Heart right ventricle (tissue), 16 donors: ENCODE data around the gene GRPEL2. TPM values are rescaled to one million over a fixed set of nuclear protein-coding genes. Genes with fewer than 3 reads are reported as not detected.

Experiments used
- ATAC-seq, 8 donors: fragments of 200-7000 bp; cut with Tn5 transposase; one replicate each; pipeline ENCODE4 v1.9.1; 2020; ENCODE audit warnings: mild to moderate bottlenecking in 8 of 8, moderate library complexity in 8 of 8, moderate number of reproducible peaks in 1 of 8
- DNase-seq, 2 donors: peaks; one replicate each; pipeline ENCODE4 v3.0.0-alpha.2; 2020
- H3K27ac ChIP-seq, 10 donors: fragments of 200-600 bp; sonication (generic) in 2 of 10; one replicate each; pipeline versions ENCODE4 v1.5.0 to v1.8.0; 2020 to 2022; ENCODE audit warnings: mild to moderate bottlenecking in 3 of 10
- H3K27me3 ChIP-seq, 7 donors: fragments of 200-600 bp; one replicate each; pipeline ENCODE4 v1.8.0; 2021 to 2022; ENCODE audit warnings: mild to moderate bottlenecking in 2 of 7
- H3K36me3 ChIP-seq, 9 donors: fragments of 200-600 bp; sonication (generic) in 1 of 9; one replicate each; pipeline versions ENCODE4 v1.5.0 to v1.8.0; 2020 to 2022; ENCODE audit warnings: mild to moderate bottlenecking in 2 of 9
- H3K4me1 ChIP-seq, 9 donors: fragments of 200-600 bp; sonication (generic) in 1 of 9; one replicate each; pipeline versions ENCODE4 v1.5.0 to v1.8.0; 2020 to 2022; ENCODE audit warnings: mild to moderate bottlenecking in 4 of 9
- H3K4me3 ChIP-seq, 10 donors: fragments of 200-600 bp; sonication (generic) in 2 of 10; one replicate each; pipeline versions ENCODE4 v1.5.0 to v1.8.0; 2020 to 2022; ENCODE audit warnings: mild to moderate bottlenecking in 7 of 10, moderate library complexity in 2 of 10
- H3K9me3 ChIP-seq, 11 donors: fragments of 200-600 bp in 10 of 11; sonication (generic) in 2 of 11; one replicate each; pipeline versions ENCODE4 v1.5.0 to v1.8.0; 2013 to 2022; ENCODE audit warnings: mild to moderate bottlenecking in 2 of 11, control low read depth in 1 of 11, moderate library complexity in 1 of 11
- WGBS, 2 donors: extraction: QIAGEN DNeasy Blood & Tissue Kit; methylation state at CpG; one replicate each; pipeline ENCODE4 v1.1.7; 2013; ENCODE audit warnings: inconsistent platforms in 1 of 2; 5-methylcytosine and 5-hydroxymethylcytosine counted together
- intact Hi-C, 10 donors: fragments of 100-400 bp; cut with DNase I; formaldehyde crosslinking; loops; one replicate each; pipeline versions ENCODE4 v1.11.1 to v1.14.2; 2022
- polyA plus RNA-seq, 2 donors: library from polyadenylated mRNA; stranded (reverse); fragments of 200-250 nt; gene quantifications; one replicate each; pipeline ENCODE4 v1.2.3, GENCODE V29; 2013
- total RNA-seq, 10 donors: library from RNA; stranded (reverse); fragmentation: NEBNext Ultra II Directional in 3 of 10; extraction: Animal tissue kit (Norgen Biotek cat#: 25700) in 3 of 10; gene quantifications; one replicate each; pipeline versions ENCODE4 v1.2.1 to v1.2.4, GENCODE V29; 2021 to 2023
- TF ChIP-seq, protein P1 (sequence below), 9 donors: fragments of 200-600 bp; sonication (generic) in 2 of 9; IDR thresholded peaks; one replicate each; pipeline versions ENCODE4 v1.5.0 to v1.8.0; 2021 to 2022; ENCODE audit warnings: antibody characterized with exemption in 9 of 9, mild to moderate bottlenecking in 5 of 9, moderate library complexity in 1 of 9
- donor health status: Arrhythmogenic right ventricular cardiomyopathy.
- donor health status: ischemic (EF 13 %, LVEDD 7.1; RV severe dilation, severe dysfunction).
- donor health status: healthy with polysubstance abuse.
- donor health status: DM: no; HTN: yes; CAD: no.
- donor health status: DM: no; HTN: no; CAD: no.
- donor health status: ischemic (EF 25% LVEDD 6.9; RV normal size, moderate dysfunction).
- donor health status: ischemic (EF 25% LVEDD 5.7; RV mildly dilated, moderate dysfunction).
- donor health status: healthy.
- donor health status: DM: yes; HTN: yes; CAD: no.
- donor health status: Ischemic cardiomyopathy.
- donor health status: ischemic (EF 35%, LVEDD 5.7; RV mildly dilated, moderate dysfunction).
- donor health status: nonischemic (EF 11% LVEDD 7.7; RV severe dilation, severe dysfunction).
- donor health status: DM: yes; HTN: yes; CAD: no.
- donor health status: PGD.
- donor health status: ischemic (EF 29% LVEDD 5.4; RV normal size, mild dysfunction).
- donor health status: nonischemic (EF 23%, LVEDD 6.1; RV moderate dilation, normal function).

The GRPEL2 gene
- total and polyA plus RNA-seq, 12 donors = 4.8 to 13.4 (median 9.9) TPM

DNA sequence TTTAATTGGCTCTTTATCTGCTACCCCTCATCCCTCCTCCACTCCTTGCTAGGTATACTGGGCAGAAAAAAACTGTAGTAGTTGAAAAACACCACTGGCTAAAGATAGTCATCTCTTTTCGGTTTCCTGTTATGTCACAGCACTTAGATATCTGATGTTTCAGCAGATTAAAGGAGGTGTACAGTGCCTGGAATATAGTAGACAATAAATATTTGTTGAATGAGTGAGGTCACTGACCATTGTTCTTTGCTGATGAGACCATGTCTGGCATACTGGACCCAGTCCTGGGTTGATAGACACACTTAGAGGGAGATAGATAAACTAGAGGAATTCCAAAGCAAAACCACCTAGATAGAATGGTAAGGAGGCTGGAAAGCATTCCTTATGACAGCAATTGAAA, 3.2 kb downstream of the GRPEL2 start:
- 70 to 82% methylated on average over 1 of the region's 1 CpG for WGBS, 2 donors
- H3K9me3 ChIP-seq = no peaks in the 10 kb centered on the region
- no peaks in the 10 kb centered on the region for H3K27me3 ChIP-seq
- DNase-seq (no peak), ATAC-seq (no peak)
- intact Hi-C loops = loop anchor here in 2 of 10 donors (5.0 to 10.0 kb wide), 3 partner anchors 36 to 214 kb away; partner anchors contain the start of gene AFAP1L1 (in 1 of the 2)
- peaks cover 0 to 64% (median 48%) of the 10 kb centered on the region in 9 donors for H3K36me3 ChIP-seq
- TF ChIP-seq, protein P1, sequence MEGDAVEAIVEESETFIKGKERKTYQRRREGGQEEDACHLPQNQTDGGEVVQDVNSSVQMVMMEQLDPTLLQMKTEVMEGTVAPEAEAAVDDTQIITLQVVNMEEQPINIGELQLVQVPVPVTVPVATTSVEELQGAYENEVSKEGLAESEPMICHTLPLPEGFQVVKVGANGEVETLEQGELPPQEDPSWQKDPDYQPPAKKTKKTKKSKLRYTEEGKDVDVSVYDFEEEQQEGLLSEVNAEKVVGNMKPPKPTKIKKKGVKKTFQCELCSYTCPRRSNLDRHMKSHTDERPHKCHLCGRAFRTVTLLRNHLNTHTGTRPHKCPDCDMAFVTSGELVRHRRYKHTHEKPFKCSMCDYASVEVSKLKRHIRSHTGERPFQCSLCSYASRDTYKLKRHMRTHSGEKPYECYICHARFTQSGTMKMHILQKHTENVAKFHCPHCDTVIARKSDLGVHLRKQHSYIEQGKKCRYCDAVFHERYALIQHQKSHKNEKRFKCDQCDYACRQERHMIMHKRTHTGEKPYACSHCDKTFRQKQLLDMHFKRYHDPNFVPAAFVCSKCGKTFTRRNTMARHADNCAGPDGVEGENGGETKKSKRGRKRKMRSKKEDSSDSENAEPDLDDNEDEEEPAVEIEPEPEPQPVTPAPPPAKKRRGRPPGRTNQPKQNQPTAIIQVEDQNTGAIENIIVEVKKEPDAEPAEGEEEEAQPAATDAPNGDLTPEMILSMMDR (IDR thresholded peaks at IDR 0.05) = no peak
- peak overlapping the region in 4 of 10 donors; percentile 29 to 60 (median 43) for H3K27ac ChIP-seq
- H3K4me1 ChIP-seq = peaks cover 0 to 62% (median 45%) of the 10 kb centered on the region in 9 donors
- H3K4me3 ChIP-seq = no peak overlapping the region

DNA sequence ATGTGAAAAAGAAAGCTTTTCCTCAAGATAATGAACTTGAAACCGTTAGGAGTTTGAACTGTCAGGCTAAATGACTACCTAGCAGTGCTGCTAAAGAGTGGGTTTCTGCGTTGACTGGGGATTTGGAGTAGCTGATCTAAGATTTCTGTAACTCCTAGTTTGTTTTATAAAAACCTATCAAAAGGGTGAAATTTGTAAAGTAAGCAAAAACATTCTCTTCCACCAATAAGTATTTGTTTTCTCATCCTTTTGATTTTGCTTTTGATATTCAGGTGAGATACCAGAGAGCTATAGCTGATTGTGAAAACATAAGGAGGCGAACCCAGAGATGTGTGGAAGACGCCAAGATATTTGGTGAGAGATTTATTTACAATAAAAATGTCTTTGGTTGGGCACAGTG, 4.1 kb downstream of the GRPEL2 start:
- peak overlapping the region in 3 of 10 donors; percentile 10 to 29 (median 16) for H3K27ac ChIP-seq
- peaks cover 0 to 73% (median 48%) of the 10 kb centered on the region in 9 donors for H3K36me3 ChIP-seq
- no peaks in the 10 kb centered on the region for H3K27me3 ChIP-seq
- TF ChIP-seq, protein P1 (IDR thresholded peaks at IDR 0.05) = no peak
- intact Hi-C loops = loop anchor here in 2 of 10 donors (5.0 to 10.0 kb wide), 3 partner anchors 37 to 215 kb away; partner anchors contain the start of gene AFAP1L1 (in 1 of the 2)
- H3K9me3 ChIP-seq = no peaks in the 10 kb centered on the region
- no peak for ATAC-seq
- DNase-seq = no peak
- no peak overlapping the region for H3K4me3 ChIP-seq
- peaks cover 0 to 56% (median 41%) of the 10 kb centered on the region in 9 donors for H3K4me1 ChIP-seq
- WGBS, 2 donors = 90 to 95% methylated on average over 4 of the region's 4 CpGs

DNA sequence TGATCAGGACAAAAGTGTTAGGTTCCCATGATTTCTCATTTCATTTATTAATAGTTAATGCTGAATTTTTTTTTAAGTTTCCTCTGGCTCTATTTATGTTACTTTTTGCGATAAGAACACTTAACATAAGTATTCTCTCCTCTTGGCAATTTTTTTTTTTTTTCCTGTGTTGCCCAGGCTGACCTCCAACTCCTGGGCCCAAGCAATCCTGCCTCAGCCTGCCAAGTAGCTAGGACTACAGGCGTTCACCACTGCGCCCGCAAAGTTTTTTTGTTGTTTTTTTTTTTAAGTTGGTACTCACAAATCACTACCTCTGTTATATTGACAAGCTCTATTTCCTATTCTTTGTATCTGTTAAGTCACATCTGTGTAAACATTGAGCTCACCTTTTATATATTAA, 6.9 kb downstream of the GRPEL2 start:
- Histone ChIP-seq H3K27ac (peak overlapping the region in 5 of 10 donors; percentile 25 to 64 (median 33)), H3K4me1 (peaks cover 0 to 35% (median 24%) of the 10 kb centered on the region in 9 donors), H3K27me3 (no peaks in the 10 kb centered on the region), H3K4me3 (no peak overlapping the region), H3K36me3 (peaks cover 0 to 86% (median 48%) of the 10 kb centered on the region in 9 donors), H3K9me3 (no peaks in the 10 kb centered on the region)
- 27 to 59% methylated on average over 4 of the region's 4 CpGs for WGBS, 2 donors
- TF ChIP-seq, protein P1 (IDR thresholded peaks at IDR 0.05) = no peak
- no peak for DNase-seq
- intact Hi-C loops = no loop called here
- ATAC-seq = peak in 2 of 8 donors; percentile 18 to 31

DNA sequence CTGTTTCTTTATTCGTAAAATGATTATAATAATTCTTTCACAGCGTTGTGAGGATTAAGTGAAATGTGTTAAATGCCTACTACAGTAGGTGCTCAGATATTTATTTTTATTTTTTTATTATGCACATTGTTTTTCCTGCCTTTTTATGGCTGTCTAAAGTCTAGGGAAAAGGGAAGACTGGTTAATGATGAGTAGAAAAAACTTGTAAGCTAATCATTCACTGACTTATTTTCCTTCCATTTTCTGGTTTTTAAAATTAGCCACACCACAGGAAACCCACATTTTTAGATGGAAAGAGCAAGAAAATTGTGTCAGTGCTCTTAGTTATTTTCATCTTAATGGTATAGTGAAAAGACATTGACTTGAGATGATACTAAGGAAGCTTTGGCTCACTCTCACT, 8.6 kb downstream of the GRPEL2 start:
- Histone ChIP-seq H3K36me3 (peaks cover 0 to 71% (median 38%) of the 10 kb centered on the region in 9 donors), H3K4me3 (no peak overlapping the region), H3K9me3 (no peaks in the 10 kb centered on the region), H3K4me1 (peaks cover 3 to 29% (median 20%) of the 10 kb centered on the region in 9 donors), H3K27ac (no peak overlapping the region), H3K27me3 (no peaks in the 10 kb centered on the region)
- ATAC-seq = no peak
- TF ChIP-seq, protein P1 (IDR thresholded peaks at IDR 0.05) = no peak
- DNase-seq = no peak
- intact Hi-C loops = no loop called here
- 97% methylated on average over 2 of the region's 2 CpGs for WGBS, 2 donors
